Activated CD4-positive, alpha-beta T cell treated with anti-CD3 and anti-CD28 coated beads, Interleukin-2, amount 10 ng/mL, durations not matched to agents 7 days and 5 days (primary cell): ENCODE results near the gene PDE4D. TPM values are rescaled to one million over a fixed set of nuclear protein-coding genes. Genes with fewer than 3 reads are reported as not detected.
"Not testable (repeated sequence)": the region's sequence is repeated elsewhere in the genome, so short reads cannot be mapped to it uniquely, and the experiment has no call there.

Source experiments
- CTCF ChIA-PET: fragments of 350-600 bp; sonication (Branson Sonifier 250); formaldehyde crosslinking; loops from one replicate; lab custom pipeline; 2021; ENCODE audit warnings: antibody characterized with exemption; lab: Charles Lee
- POLR2A ChIA-PET: fragments of 350-600 bp; sonication (Branson Sonifier 250); formaldehyde crosslinking; loops from one replicate; lab custom pipeline; 2021; ENCODE audit warnings: antibody characterized with exemption; lab: Charles Lee
- DNase-seq: peaks from one replicate; pipeline ENCODE4 v3.0.0-alpha.2; 2020
- H3K27ac Mint-ChIP-seq: one replicate; pipeline ENCODE4 v1.8.0; 2021; ENCODE audit warnings: mild to moderate bottlenecking, moderate library complexity, mixed read lengths
- H3K27me3 Mint-ChIP-seq: one replicate; pipeline ENCODE4 v1.8.0; 2021; ENCODE audit warnings: mixed read lengths
- H3K36me3 Mint-ChIP-seq: one replicate; pipeline ENCODE4 v1.8.0; 2021; ENCODE audit warnings: low read depth, mixed read lengths
- H3K4me1 Mint-ChIP-seq: one replicate; pipeline ENCODE4 v1.8.0; 2021; ENCODE audit warnings: mixed read lengths
- H3K4me3 Mint-ChIP-seq: one replicate; pipeline ENCODE4 v1.8.0; 2021; ENCODE audit warnings: mild to moderate bottlenecking, moderate library complexity, mixed read lengths
- H3K9me3 Mint-ChIP-seq: one replicate; pipeline ENCODE4 v1.8.0; 2021; ENCODE audit warnings: mixed read lengths
- total RNA-seq, 2 experiments: library from RNA; stranded (reverse); gene quantifications; one replicate each; pipeline ENCODE4 v1.2.3, GENCODE V29; 2021

PDE4D gene
- total RNA-seq, 2 experiments from 2014 or later = 62.0 to 67.8 TPM

DNA sequence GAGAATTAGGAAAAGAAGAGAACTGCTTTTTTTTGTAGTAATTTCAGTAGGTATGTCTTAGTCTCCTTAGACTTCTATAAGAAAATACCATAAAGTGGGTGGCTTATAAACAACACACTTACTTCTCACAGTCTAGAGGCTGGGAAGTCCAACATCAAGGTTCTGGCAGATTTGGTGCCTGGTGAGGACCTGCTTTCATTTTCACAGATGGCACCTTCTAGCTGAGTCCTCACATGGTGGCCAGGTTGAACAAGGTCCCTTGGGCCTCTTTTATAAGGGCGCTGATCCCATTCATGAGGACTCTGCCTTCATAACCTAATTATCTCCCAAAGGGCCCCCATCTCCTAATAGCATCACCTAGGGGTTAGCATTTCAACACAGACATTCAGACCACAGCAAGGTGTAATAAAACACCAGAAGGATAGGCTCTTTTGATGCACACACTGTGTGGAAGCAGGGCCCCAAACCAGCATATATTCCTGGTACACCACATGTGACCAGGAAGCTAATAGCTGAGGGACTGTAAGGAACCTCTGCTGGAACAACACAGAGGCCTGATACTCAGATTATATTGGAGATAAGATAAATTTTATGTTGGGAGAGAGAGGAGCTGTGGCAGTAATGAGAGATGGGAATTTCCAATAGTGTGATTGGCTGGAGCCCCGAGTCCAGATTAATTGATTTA, 925.8 kb downstream of the PDE4D start:
- Mint-ChIP-seq H3K27ac (no peak overlapping the region), H3K4me3 (no peak overlapping the region), H3K36me3 (peaks cover 9% of the 10 kb centered on the region), H3K4me1 (no peaks in the 10 kb centered on the region), H3K27me3 (no peaks in the 10 kb centered on the region), H3K9me3 (no peaks in the 10 kb centered on the region)
- CTCF ChIA-PET = interaction anchor here (0.7 kb wide), 1 partner anchor 10 kb away, joined by 4 read pairs; no protein-coding TSS in a partner anchor
- POLR2A ChIA-PET = no interaction called here
- no peak for DNase-seq

DNA sequence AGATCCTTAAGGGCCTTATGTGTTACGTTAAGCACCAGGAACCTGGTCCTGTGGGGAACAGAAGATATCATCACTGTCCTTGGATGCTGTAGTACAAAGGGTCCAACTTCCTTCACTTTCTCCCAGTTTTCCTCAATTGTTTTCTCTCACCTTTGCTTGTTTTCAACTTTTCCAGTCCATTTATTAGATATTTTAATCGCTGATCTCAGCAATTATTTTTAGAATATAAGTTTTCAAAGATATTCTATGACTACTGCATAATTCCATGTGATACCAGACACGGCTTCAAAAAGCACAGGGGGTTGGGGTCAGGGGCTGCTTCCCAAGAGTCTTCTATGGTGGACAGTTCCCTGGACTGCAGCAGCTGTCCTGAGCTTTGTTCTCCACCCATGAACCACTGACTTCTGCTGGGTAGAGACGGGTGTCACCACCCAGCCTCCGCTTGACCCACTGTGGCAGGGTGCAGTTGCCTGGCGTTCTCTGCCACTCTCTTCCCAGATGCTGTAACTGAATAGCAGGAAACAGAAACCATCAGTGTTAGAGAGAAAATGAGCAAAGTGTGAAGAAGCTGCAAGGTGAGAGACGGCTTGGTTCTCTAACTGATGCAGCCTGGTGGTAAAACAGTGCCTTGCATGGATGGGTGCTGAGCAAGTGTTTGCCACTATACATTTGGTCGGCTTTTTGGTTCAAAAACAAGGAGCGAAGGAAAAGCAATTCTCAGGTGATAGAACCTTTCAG, 927.7 kb downstream of the PDE4D start:
- H3K27ac Mint-ChIP-seq = no peak overlapping the region
- H3K9me3 Mint-ChIP-seq = no peaks in the 10 kb centered on the region
- peaks cover 3% of the 10 kb centered on the region for H3K36me3 Mint-ChIP-seq
- no peak for DNase-seq
- POLR2A ChIA-PET = no interaction called here
- no peaks in the 10 kb centered on the region for H3K4me1 Mint-ChIP-seq
- CTCF ChIA-PET = interaction anchor here (0.6 to 0.9 kb wide), 2 partner anchors 32 to 207 kb away, joined by 3 to 4 read pairs; no protein-coding TSS in a partner anchor
- no peaks in the 10 kb centered on the region for H3K27me3 Mint-ChIP-seq
- H3K4me3 Mint-ChIP-seq = no peak overlapping the region

DNA sequence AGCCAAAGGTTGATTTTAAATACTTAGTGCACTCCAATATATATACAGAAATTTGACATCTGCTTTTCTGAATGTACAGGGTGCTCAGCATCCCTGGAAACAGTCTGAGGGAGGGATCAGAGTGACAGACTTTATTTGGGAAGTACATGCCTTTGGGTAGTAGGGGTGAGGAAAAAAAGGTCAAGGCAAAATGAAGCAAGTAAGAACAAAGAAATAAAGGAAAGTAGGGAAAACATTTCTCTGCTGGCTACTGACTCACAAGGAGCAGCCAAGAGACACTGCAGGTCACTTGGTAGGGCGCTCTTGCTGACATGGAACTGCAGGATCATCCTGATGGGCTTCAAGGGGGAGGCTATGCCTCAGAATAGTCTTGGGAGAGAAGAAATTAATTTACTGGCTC, 929.7 kb downstream of the PDE4D start:
- CTCF ChIA-PET = no interaction called here
- H3K9me3 Mint-ChIP-seq = no peaks in the 10 kb centered on the region
- H3K4me1 Mint-ChIP-seq = no peaks in the 10 kb centered on the region
- no peak overlapping the region for H3K27ac Mint-ChIP-seq
- H3K4me3 Mint-ChIP-seq = no peak overlapping the region
- POLR2A ChIA-PET = no interaction called here
- H3K36me3 Mint-ChIP-seq = no peaks in the 10 kb centered on the region
- DNase-seq = no peak
- no peaks in the 10 kb centered on the region for H3K27me3 Mint-ChIP-seq

DNA sequence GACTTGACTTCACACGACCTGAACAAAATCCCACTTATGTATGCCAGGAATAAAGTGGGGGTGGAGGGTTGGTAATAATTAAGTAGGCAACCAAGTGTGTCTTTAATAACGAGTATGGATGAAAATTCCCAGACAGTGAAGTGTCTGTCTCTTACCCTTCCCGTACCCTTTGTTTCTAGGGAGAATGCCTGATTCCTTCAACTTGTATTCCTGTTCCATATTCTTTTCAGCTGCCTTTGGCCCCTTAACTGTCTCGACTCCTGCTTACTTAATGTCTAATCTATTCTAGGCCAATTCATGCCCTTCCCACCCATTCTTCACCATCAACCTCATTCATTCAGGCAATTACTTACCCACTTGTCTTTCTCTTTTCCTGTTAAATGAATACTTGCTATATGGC, 930.2 kb downstream of the PDE4D start:
- no peak for DNase-seq
- no peaks in the 10 kb centered on the region for H3K9me3 Mint-ChIP-seq
- H3K27me3 Mint-ChIP-seq = no peaks in the 10 kb centered on the region
- ChIA-PET POLR2A (no interaction called here), CTCF (no interaction called here)
- H3K27ac Mint-ChIP-seq = no peak overlapping the region
- H3K4me1 Mint-ChIP-seq = no peaks in the 10 kb centered on the region
- no peaks in the 10 kb centered on the region for H3K36me3 Mint-ChIP-seq
- no peak overlapping the region for H3K4me3 Mint-ChIP-seq

DNA sequence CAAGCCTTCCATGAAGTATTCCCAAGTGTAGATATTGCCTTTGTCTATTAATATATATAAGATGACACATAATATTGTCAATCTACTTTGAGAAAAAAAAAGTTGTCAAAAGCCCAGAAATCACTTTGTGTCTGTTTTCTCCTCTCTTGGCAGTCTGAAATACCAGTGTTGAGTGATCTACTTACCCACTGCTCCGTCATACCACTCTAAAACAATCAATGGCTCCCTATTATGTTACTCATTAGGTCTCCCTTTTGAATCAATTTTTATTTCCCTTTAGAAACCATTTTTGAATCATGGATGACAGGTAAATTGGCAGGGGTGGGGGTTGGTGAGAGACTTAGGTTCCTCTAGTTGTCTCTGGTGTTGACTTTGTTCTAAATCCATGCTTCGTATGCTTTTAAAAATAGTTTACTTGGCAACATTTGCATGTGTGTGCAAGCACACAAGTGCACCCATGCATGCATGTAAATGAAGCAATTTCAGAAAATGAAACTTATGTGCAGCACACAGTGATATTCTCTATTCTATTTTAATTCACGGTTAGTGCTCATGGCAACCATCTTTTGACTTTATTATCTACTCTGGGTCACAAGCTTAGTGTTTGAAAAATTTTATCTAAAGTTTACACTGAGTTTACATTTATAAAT, 931.8 kb downstream of the PDE4D start:
- H3K36me3 Mint-ChIP-seq = no peaks in the 10 kb centered on the region
- no peak overlapping the region for H3K27ac Mint-ChIP-seq
- DNase-seq = no peak
- CTCF ChIA-PET = no interaction called here
- no peak overlapping the region for H3K4me3 Mint-ChIP-seq
- POLR2A ChIA-PET = no interaction called here
- no peaks in the 10 kb centered on the region for H3K27me3 Mint-ChIP-seq
- no peaks in the 10 kb centered on the region for H3K4me1 Mint-ChIP-seq
- no peaks in the 10 kb centered on the region for H3K9me3 Mint-ChIP-seq

DNA sequence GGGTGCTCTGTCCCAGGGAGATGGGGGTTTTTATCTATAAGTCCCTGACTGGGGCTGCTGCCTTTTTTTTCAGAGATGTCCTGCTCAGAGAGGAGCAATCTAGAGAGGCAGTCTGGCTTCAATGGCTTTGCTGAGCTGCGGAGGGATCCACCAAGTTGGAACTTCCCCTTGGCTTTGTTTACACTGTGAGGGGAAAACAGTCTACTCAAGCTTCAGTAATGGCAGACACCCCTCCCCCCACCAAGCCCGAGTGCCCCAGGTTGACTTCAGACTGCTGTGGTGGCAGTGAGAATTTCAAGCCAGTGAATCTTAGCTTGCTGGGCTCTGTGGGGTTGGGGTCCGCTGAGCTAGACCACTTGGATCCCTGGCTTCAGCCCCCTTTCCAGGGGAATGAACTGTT, 934.8 kb downstream of the PDE4D start:
- POLR2A ChIA-PET = no interaction called here
- Mint-ChIP-seq H3K4me1 (no peaks in the 10 kb centered on the region), H3K27ac (no peak overlapping the region), H3K4me3 (no peak overlapping the region), H3K27me3 (peaks cover 13% of the 10 kb centered on the region), H3K9me3 (no peaks in the 10 kb centered on the region), H3K36me3 (no peaks in the 10 kb centered on the region)
- DNase-seq = no peak
- CTCF ChIA-PET = interaction anchor here (0.9 kb wide), 1 partner anchor 14 kb away, joined by 3 read pairs; no protein-coding TSS in a partner anchor

DNA sequence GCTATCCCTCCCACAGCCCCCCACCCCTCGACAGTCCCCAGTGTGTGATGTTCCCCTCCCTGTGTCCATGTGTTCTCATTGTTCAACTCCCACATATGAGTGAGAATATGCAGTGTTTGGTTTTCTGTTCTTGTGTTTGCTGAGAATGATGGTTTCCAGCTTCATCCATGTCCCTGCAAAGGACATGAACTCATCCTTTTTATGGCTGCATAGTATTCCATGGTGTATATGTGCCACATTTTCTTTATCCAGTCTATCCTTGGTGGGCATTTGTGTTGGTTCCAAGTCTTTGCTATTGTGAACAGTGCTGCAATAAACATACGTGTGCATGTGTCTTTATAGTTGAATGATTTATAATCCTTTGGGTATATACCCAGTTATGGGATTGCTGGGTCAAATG, 940.3 kb downstream of the PDE4D start:
- POLR2A ChIA-PET, DNase-seq, H3K4me3 Mint-ChIP-seq, H3K36me3 Mint-ChIP-seq, CTCF ChIA-PET, H3K9me3 Mint-ChIP-seq, H3K4me1 Mint-ChIP-seq, H3K27ac Mint-ChIP-seq: not testable (repeated sequence)
- H3K27me3 Mint-ChIP-seq = peaks cover 13% of the 10 kb centered on the region

DNA sequence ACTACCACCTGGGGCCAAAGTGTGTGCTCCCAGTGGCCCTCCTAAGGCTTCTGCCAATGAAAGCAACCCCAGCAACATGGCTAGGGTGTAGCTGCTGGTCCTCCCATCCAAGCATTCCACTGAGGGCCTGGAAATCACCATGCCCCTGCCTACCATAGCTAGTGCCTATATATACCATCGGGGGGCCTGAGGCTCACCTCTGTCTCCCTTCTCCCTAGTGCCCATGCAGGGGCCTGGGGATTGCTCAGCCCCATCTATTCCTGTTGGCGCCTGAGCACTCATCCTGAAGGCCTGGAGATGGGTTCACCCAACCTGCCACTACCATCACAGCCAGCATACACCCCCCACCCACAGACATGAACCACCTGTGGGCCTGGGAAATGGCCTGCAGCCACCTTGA, 943.3 kb downstream of the PDE4D start:
- H3K4me3 Mint-ChIP-seq = no peak overlapping the region
- CTCF ChIA-PET = no interaction called here
- no peak overlapping the region for H3K27ac Mint-ChIP-seq
- H3K36me3 Mint-ChIP-seq = no peaks in the 10 kb centered on the region
- H3K9me3 Mint-ChIP-seq = no peaks in the 10 kb centered on the region
- no peak for DNase-seq
- POLR2A ChIA-PET = no interaction called here
- peaks cover 11% of the 10 kb centered on the region for H3K27me3 Mint-ChIP-seq
- H3K4me1 Mint-ChIP-seq = peaks cover 3% of the 10 kb centered on the region

DNA sequence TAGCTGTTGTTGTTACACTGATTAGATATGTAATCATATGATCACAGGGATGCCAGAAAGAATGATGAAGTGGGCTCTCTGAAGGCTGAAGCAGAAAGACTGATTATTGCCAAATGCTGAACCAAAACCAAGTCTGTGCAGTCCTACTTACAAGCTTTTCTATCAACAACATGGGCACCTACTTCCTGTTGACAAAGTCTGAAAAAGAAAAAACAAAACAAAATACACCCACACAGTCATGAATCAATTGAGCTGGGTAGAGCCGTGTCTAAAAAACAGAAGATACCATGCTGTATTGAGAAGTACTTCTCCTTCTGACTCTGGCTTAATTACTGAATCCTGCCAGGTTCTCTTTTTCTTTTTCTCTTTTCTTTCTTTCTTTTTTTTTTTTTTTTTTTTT, 947.3 kb downstream of the PDE4D start:
- Mint-ChIP-seq H3K9me3 (no peaks in the 10 kb centered on the region), H3K36me3 (peaks cover 1% of the 10 kb centered on the region), H3K4me1 (peaks cover 3% of the 10 kb centered on the region), H3K27ac (no peak overlapping the region), H3K27me3 (peaks cover 2% of the 10 kb centered on the region), H3K4me3 (no peak overlapping the region)
- ChIA-PET POLR2A (no interaction called here), CTCF (interaction anchor here (1.3 kb wide), 1 partner anchor 14 kb away, joined by 3 read pairs; no protein-coding TSS in a partner anchor)
- no peak for DNase-seq

DNA sequence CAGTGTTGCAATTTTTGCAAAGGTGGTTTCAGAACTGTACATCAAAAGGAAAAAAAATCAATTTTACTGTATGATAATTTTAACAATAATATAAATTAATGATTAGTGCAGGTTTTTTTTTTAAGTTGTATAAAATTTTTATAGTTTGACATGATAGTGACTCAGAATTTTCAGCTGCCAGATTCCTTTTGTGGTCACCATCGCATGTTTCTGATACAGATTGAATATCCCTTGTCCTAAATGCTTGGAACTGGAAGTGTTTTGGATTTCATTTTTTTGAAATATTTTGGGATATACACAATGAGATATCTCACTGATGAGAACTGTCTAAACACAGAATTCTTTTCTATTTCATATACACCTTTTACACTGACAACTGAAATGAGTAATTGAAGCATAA, 949.3 kb downstream of the PDE4D start:
- no peak for DNase-seq
- ChIA-PET CTCF (interaction anchor here (1.3 kb wide), 1 partner anchor 15 kb away, joined by 3 read pairs; no protein-coding TSS in a partner anchor), POLR2A (no interaction called here)
- Mint-ChIP-seq H3K27me3 (peaks cover 4% of the 10 kb centered on the region), H3K4me3 (no peak overlapping the region), H3K36me3 (peaks cover 3% of the 10 kb centered on the region), H3K9me3 (no peaks in the 10 kb centered on the region), H3K4me1 (peaks cover 3% of the 10 kb centered on the region), H3K27ac (no peak overlapping the region)

DNA sequence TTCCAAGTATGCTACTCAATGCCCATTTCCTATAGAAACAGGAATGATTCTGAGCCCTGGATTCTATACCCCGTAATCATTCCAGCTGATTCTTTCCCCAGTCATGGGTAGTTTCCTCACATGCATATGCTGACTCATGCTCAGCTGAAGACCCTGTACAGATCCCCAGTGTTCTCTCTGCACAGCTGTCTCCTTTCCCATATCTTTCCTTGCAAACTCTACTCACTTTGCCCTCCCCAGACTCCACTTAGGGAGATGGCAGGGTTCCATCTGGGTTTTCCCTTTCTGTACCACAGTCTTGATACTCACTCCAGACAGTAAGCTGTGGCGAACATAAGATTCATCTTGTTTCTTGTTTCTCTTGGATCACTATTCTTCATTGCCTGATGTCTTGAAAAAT, 953.1 kb downstream of the PDE4D start:
- Mint-ChIP-seq H3K4me3 (no peak overlapping the region), H3K4me1 (no peaks in the 10 kb centered on the region), H3K9me3 (peaks cover 7% of the 10 kb centered on the region), H3K36me3 (peaks cover 3% of the 10 kb centered on the region), H3K27me3 (peaks cover 4% of the 10 kb centered on the region), H3K27ac (no peak overlapping the region)
- DNase-seq = no peak
- ChIA-PET POLR2A (no interaction called here), CTCF (no interaction called here)

DNA sequence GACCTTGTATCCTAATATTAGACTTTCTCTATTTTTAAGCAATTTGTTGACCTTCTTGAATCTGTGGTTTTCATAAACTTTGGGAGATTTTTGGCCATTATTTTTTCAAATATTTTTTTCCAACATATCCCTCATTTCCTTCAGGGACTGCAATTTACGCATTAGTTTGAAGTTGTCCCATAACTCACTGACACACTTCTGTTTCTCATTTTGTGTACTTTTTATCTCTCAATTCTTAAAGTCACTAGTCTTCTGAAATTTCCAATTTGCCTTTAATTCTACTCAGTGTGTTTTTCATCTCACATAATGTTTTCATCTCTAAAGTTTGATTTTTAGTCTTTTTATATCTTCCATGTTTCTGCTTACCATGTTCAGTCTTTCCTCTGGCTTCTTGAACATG, 953.9 kb downstream of the PDE4D start:
- Mint-ChIP-seq H3K4me3 (no peak overlapping the region), H3K4me1 (peaks cover 6% of the 10 kb centered on the region), H3K27ac (no peak overlapping the region), H3K36me3 (peaks cover 3% of the 10 kb centered on the region), H3K9me3 (peaks cover 7% of the 10 kb centered on the region), H3K27me3 (peaks cover 4% of the 10 kb centered on the region)
- ChIA-PET POLR2A (no interaction called here), CTCF (no interaction called here)
- DNase-seq = no peak
